HUDEP-2 (cell line): ENCODE measurements around the gene TMEM182.

ENCODE experiments used
- DNase-seq, 76 experiments: peaks; one replicate each; lab custom pipeline; 2025; ENCODE audit not compliant: unreplicated experiment in 76 of 76; lab: John Stamatoyannopoulos, UW

Gene TMEM182

GRCh38 chr2:102761763-102762162, at the start of gene TMEM182:
Gene TMEM182 (plus strand): TSS chr2:102762031. CDS start chr2:102762218, 187 bp downstream.
- DNase-seq: no peak

GRCh38 chr2:102717308-102718018, 44.4 kb upstream of the TMEM182 start:
- DNase-seq: no peak

GRCh38 chr2:102718387-102719316, 43.2 kb upstream of the TMEM182 start:
- no peak for DNase-seq

- no peak for DNase-seq
Measured at GRCh38 chr2:102724016-102724490, 37.8 kb upstream of the TMEM182 start.

- DNase-seq: no peak
Measured at GRCh38 chr2:102724553-102724952, 37.3 kb upstream of the TMEM182 start.

GRCh38 chr2:102726128-102727087, 35.4 kb upstream of the TMEM182 start:
- no peak for DNase-seq

- DNase-seq: peak in 36 of 76 experiments; percentile 2 to 59 (median 18)
Measured at GRCh38 chr2:102735416-102736109, 26.3 kb upstream of the TMEM182 start.

- no peak for DNase-seq
Measured at GRCh38 chr2:102736110-102736409, 25.8 kb upstream of the TMEM182 start.

GRCh38 chr2:102736410-102737409, 25.1 kb upstream of the TMEM182 start:
- peak in 71 of 76 experiments; percentile 4 to 80 (median 57) for DNase-seq

- DNase-seq: no peak
Measured at GRCh38 chr2:102737431-102737830, 24.4 kb upstream of the TMEM182 start.

GRCh38 chr2:102743259-102743658, 18.6 kb upstream of the TMEM182 start:
- DNase-seq: no peak

- DNase-seq: no peak
Measured at GRCh38 chr2:102748107-102748506, 13.7 kb upstream of the TMEM182 start.

- no peak for DNase-seq
Measured at GRCh38 chr2:102749938-102750337, 11.9 kb upstream of the TMEM182 start.

GRCh38 chr2:102753563-102754159, 8.2 kb upstream of the TMEM182 start:
- DNase-seq: peak in 24 of 76 experiments; percentile 2 to 45 (median 10)

GRCh38 chr2:102754456-102755145, 7.2 kb upstream of the TMEM182 start:
- no peak for DNase-seq

GRCh38 chr2:102755284-102755683, 6.5 kb upstream of the TMEM182 start:
- DNase-seq: no peak

- DNase-seq: no peak
Measured at GRCh38 chr2:102758439-102758838, 3.4 kb upstream of the TMEM182 start.

- DNase-seq: no peak
Measured at GRCh38 chr2:102764083-102764482, 2.3 kb downstream of the TMEM182 start.
